Measurements from ENCODE around the gene TPM3. TPM values are rescaled to one million over a fixed set of nuclear protein-coding genes. Genes with fewer than 3 reads are reported as not detected.
"Not testable (repeated sequence)": the region's sequence is repeated elsewhere in the genome, so short reads cannot be mapped to it uniquely, and the experiment has no call there.

TPM3 gene
- total RNA-seq, 2 donors from 2014 or later: 74.2 to 131 TPM

DNA sequence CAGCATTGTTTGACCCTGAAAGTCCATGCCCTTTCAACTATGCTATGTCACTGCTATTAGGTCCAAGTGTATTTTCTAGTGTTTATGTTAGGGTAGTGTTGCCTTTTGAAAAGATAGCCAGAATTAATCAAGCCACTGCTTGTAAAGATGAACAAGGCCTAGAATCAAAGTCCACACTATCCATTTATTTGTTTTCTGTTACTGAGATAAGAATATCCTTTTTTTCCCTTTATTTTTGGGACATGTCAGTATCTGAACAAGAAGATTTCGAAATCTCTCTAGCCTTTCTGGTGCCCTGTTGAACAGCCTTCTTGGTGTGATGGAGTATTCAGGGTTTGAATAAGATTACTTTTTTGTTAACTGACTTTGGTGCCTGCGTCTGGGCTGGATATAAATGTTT lies 45.5 kb upstream of the TPM3 start:
- H3K4me1 ChIP-seq: no peaks in the 10 kb centered on the region
- 68 to 75% methylated on average over 2 of the region's 2 CpGs for WGBS, 2 donors
- intact Hi-C loops (cut with DNase I): no loop called here
- DNase-seq: no peak
- H3K4me3 ChIP-seq: no peak overlapping the region
- ATAC-seq: no peak
- TF ChIP-seq, protein P1, sequence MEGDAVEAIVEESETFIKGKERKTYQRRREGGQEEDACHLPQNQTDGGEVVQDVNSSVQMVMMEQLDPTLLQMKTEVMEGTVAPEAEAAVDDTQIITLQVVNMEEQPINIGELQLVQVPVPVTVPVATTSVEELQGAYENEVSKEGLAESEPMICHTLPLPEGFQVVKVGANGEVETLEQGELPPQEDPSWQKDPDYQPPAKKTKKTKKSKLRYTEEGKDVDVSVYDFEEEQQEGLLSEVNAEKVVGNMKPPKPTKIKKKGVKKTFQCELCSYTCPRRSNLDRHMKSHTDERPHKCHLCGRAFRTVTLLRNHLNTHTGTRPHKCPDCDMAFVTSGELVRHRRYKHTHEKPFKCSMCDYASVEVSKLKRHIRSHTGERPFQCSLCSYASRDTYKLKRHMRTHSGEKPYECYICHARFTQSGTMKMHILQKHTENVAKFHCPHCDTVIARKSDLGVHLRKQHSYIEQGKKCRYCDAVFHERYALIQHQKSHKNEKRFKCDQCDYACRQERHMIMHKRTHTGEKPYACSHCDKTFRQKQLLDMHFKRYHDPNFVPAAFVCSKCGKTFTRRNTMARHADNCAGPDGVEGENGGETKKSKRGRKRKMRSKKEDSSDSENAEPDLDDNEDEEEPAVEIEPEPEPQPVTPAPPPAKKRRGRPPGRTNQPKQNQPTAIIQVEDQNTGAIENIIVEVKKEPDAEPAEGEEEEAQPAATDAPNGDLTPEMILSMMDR (IDR thresholded peaks at IDR 0.05): no peak
- no peak for TF ChIP-seq POLR2A (IDR thresholded peaks at IDR 0.05)
- H3K27me3 ChIP-seq: no peaks in the 10 kb centered on the region
- H3K27ac ChIP-seq: no peak overlapping the region
- H3K36me3 ChIP-seq (replicated peaks in 1 of 2; ENCODE audit: insufficient read depth in 1 of 2, low read depth in 2 of 2): peaks cover 0 to 44% of the 10 kb centered on the region in 2 donors
- no peaks in the 10 kb centered on the region for H3K9me3 ChIP-seq

DNA sequence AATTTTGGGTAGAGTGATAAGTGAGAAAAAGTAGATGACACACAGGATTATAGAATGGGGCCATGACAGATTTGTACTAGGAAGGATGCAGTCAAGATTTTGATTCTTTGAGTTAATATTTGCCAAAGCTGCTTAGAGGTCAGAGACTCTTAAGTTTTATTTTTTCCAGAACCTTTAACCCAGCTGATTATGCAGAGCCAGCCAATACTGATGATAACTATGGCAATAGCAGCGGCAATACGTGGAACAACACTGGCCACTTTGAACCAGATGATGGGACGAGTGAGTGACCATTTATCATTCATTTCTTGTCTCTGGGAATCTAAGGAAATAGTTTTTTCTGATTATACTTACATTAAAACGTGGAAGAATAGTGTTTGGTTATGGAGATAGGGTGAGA lies 45.0 kb upstream of the TPM3 start:
- ATAC-seq (no peak), DNase-seq (no peak)
- H3K27ac ChIP-seq: no peak overlapping the region
- no peaks in the 10 kb centered on the region for H3K27me3 ChIP-seq
- intact Hi-C loops (cut with DNase I): no loop called here
- no peaks in the 10 kb centered on the region for H3K9me3 ChIP-seq
- TF ChIP-seq, protein P1 (IDR thresholded peaks at IDR 0.05): no peak
- TF ChIP-seq POLR2A (IDR thresholded peaks at IDR 0.05): no peak
- peaks cover 0 to 44% of the 10 kb centered on the region in 2 donors for H3K36me3 ChIP-seq (replicated peaks in 1 of 2; ENCODE audit: insufficient read depth in 1 of 2, low read depth in 2 of 2)
- H3K4me3 ChIP-seq: no peak overlapping the region
- H3K4me1 ChIP-seq: no peaks in the 10 kb centered on the region
- 38 to 60% methylated on average over 4 of the region's 4 CpGs for WGBS, 2 donors

DNA sequence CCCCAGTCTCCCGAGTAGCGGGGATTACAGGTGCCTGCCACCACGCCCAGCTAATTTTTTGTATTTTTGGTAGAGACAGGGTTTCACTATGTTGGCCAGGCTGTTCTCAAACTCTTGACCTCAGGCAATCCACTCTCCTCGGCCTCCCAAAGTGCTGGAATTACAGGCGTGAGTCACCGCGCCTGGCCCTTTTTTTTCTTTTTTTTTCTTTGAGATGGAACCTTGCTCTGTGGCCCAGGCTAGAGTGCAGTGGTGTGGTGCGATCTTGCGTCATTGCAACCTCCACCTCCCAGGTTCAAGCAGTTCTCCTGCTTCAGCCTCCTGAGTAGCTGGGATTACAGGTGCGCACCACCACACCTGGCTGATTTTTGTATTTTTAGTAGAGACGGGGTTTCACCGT lies 41.2 kb upstream of the TPM3 start:
- H3K9me3 ChIP-seq; H3K4me1 ChIP-seq; H3K27me3 ChIP-seq; H3K27ac ChIP-seq; DNase-seq; ATAC-seq; H3K4me3 ChIP-seq; intact Hi-C loops (cut with DNase I): not testable (repeated sequence)
- H3K36me3 ChIP-seq (replicated peaks in 1 of 2; ENCODE audit: insufficient read depth in 1 of 2, low read depth in 2 of 2): peaks cover 6 to 58% of the 10 kb centered on the region in 2 donors
- whole genome bisulfite sequencing, 2 donors: 92% methylated on average over 11 to 12 of the region's 12 CpGs

DNA sequence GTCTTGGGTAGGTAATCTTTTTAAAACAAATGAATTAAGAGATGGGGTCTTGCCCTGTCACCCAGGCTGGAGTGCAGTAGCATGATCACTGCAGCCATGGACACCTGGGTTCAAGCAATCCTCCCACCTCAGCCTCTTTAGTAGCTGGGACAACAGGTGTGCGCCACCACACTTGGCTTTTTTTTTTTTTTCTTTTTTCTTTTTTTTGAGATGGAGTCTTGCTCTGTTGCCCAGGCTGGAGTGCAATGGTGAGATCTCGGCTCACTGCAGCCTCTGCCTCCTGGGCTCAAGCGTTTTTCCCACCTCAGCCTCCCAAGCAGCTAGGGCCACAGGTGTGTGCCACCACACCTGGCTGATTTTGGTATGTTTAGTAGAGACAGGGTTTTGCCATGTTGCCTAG lies 39.2 kb upstream of the TPM3 start:
- H3K4me3 ChIP-seq; H3K9me3 ChIP-seq; H3K27ac ChIP-seq; ATAC-seq; H3K4me1 ChIP-seq; DNase-seq; H3K27me3 ChIP-seq; intact Hi-C loops (cut with DNase I): not testable (repeated sequence)
- peaks cover 6 to 45% of the 10 kb centered on the region in 2 donors for H3K36me3 ChIP-seq (replicated peaks in 1 of 2; ENCODE audit: insufficient read depth in 1 of 2, low read depth in 2 of 2)
- 83 to 87% methylated on average over 3 of the region's 3 CpGs for WGBS, 2 donors

DNA sequence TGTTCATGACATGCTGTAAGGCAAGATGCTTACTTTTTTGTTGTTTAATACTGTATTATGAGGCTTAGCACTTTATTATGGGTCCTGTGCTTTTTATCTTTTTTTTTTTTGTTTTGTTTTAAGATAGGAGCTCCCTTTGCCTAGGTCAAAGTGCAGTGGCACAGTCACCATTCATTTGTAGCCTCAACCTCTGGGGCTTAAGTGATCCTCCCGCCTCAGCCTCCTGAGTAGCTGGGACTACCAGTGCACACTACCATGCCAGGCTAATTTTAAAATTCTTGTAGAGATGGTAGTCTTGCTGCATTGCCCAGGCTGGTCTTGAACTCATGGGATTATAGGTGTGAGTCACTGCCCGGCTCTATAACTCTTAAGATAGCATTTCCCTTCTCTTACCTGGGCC lies 33.5 kb upstream of the TPM3 start:
- H3K27me3 ChIP-seq: no peaks in the 10 kb centered on the region
- DNase-seq (no peak), ATAC-seq (no peak)
- no peaks in the 10 kb centered on the region for H3K9me3 ChIP-seq
- no peak overlapping the region for H3K27ac ChIP-seq
- 97% methylated on average over 2 of the region's 2 CpGs for WGBS, 2 donors
- TF ChIP-seq, protein P1 (IDR thresholded peaks at IDR 0.05): no peak
- no peak for TF ChIP-seq POLR2A (IDR thresholded peaks at IDR 0.05)
- peaks cover 32% of the 10 kb centered on the region for H3K4me1 ChIP-seq
- intact Hi-C loops (cut with DNase I): no loop called here
- H3K36me3 ChIP-seq (replicated peaks in 1 of 2; ENCODE audit: insufficient read depth in 1 of 2, low read depth in 2 of 2): peaks cover under 1 to 13% of the 10 kb centered on the region in 2 donors
- H3K4me3 ChIP-seq: no peak overlapping the region

DNA sequence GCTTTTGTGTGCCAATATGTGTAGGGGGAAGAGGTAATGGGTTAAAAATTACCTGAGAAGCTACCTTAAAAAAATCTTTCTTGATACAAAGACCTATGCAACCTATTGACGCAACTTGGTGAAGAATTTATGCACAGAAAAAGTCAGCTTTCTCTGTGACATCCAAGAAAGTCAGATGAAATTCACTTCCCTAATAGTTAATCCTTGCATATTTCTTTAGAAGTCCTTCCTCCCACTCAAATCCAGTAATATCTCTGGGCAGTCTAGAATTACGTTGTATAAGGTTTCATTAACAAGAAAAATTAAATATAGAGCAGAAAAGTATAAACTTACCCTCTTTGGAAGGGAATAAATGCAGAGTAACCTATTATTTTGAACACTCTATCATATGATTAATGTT lies 31.7 kb upstream of the TPM3 start:
- H3K36me3 ChIP-seq (replicated peaks in 1 of 2; ENCODE audit: insufficient read depth in 1 of 2, low read depth in 2 of 2): peaks cover 0 to 3% of the 10 kb centered on the region in 2 donors
- no peaks in the 10 kb centered on the region for H3K27me3 ChIP-seq
- WGBS, 2 donors: 31 to 41% methylated on average over 2 of the region's 2 CpGs
- no peak overlapping the region for H3K27ac ChIP-seq
- intact Hi-C loops (cut with DNase I): no loop called here
- no peak overlapping the region for H3K4me3 ChIP-seq
- H3K9me3 ChIP-seq: no peaks in the 10 kb centered on the region
- peaks cover 41% of the 10 kb centered on the region for H3K4me1 ChIP-seq
- ATAC-seq (no peak), DNase-seq (no peak)
- TF ChIP-seq, protein P1 (IDR thresholded peaks at IDR 0.05): no peak
- no peak for TF ChIP-seq POLR2A (IDR thresholded peaks at IDR 0.05)
